GM18502 (cell line): Measurements from ENCODE around the gene LPP.

Experiments used
- ATAC-seq: cut with Tn5 transposase; IDR thresholded peaks from one replicate; pipeline ENCODE4 v1.9.1; 2021; ENCODE audit warnings: mild to moderate bottlenecking; ENCODE audit not compliant: unreplicated experiment, poor library complexity

LPP gene

DNA sequence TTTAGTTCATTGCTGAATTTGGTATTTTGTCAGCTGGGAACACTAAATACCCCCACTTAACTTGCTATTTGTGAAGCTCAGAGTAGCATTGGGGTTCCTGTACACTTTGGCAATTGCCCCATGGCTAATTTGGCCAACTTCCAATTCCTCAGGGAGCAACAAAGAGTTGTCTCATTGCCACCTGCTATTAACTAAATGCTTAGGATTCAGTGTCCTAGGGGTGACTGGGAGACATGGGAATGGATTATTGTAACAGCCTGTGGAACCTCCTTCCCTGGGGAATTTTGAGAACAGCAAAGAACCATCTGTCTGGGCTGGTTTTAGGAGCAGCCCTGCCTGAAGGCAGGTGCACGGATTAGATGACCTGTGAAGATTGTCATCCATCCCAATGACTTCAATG lies 580.4 kb downstream of the LPP start:
- no peak for ATAC-seq

GRCh38 chr3:188739511-188739910 lies 585.6 kb downstream of the LPP start:
- ATAC-seq = no peak

DNA sequence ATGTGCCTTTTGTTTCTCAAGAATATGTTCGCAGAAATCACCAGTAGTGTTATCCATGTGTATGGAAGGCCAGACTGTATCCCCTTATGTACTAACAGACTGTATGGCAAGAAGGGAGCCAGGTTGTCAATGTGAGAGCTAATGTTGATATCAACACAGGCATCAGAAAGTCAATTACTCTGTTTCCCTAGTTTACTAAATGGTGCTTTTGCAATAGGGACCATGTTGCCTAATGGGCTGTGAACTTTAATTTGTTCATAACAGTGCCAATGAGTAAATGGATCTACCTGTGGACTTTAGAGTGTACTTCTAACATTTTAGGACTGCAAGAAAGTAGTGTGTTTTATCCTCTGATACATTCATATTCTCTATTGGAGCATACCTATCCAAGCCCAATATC lies 586.1 kb downstream of the LPP start:
- no peak for ATAC-seq

GRCh38 chr3:188742755-188743550 lies 589.0 kb downstream of the LPP start:
- ATAC-seq = no peak

- no peak for ATAC-seq
Observed at GRCh38 chr3:188744166-188744565, 590.2 kb downstream of the LPP start.

GRCh38 chr3:188745031-188745430 lies 591.1 kb downstream of the LPP start:
- ATAC-seq = no peak

- no peak for ATAC-seq
Observed at GRCh38 chr3:188746291-188746783, 592.4 kb downstream of the LPP start.

- ATAC-seq = no peak
Observed at GRCh38 chr3:188747489-188747888, 593.5 kb downstream of the LPP start.

DNA sequence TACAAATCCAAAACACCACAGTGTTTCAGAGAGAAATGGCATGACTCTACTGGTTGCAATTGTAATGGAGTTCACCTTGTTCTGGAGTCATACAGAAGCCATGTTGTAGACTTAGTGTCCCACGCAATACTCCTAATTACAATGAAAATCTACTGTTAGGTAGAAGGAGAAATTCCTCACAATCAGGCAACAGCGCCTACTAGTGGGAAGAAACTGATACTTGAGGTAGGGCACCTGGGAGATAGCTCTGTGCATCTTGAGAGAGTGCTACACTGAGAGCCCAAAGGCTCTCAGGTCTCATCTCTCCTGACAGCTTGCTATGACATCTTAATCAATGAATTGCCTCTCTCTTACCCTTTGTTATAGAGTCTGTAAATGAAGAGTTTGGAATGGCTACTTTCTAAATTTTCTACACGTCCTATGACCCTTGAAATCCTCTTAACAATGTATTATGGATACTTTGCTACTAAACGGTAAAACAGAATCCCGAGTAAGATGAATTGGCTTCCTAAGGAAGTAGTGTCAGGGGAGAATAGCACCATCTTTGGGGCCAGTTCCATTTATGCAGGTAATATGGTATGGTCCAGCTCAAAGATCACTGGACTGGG lies 595.2 kb downstream of the LPP start:
- ATAC-seq = peak; percentile 48

GRCh38 chr3:188749830-188750229 lies 595.9 kb downstream of the LPP start:
- no peak for ATAC-seq

DNA sequence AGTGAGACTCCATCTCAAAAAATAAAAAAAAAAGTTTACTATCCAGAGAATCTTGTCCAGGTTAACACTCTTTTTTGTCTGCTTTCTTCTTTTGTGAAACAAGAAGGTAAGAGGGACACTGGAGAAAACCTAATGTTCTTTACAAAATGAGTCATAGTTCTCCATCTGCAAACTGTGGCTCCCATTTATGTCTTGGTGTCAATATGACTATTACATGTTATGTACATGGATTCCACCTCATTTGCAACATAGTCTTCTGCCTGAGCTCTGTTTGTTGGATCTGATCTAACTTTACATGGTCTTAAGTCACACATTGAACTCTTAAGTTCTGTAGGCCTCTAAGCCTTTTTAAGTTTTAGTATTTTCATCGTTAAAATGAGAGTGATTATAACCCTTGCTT lies 596.7 kb downstream of the LPP start:
- ATAC-seq = no peak

- ATAC-seq = peak; percentile 21
Observed at GRCh38 chr3:188752850-188753249, 598.9 kb downstream of the LPP start.

GRCh38 chr3:188754267-188754666 lies 600.3 kb downstream of the LPP start:
- ATAC-seq = peak; percentile 48

DNA sequence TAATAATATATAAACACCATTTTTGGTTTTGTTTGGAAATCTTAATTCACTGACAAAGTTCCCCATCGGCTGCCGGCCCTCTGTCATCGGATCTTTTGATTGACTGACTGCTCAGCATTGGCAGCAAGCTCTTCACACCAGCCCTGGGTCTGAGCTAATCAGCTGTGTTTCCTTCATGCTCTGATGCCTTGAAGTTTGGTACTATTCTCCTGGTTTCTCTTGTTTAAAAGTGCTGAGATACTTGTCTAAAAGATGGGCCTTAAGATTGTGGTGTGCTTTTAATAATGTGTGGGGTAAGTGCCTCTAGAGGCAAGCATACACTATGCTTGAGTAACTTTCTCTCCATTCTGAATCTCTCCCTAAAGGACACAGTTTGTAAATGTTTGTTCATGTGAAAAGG lies 602.3 kb downstream of the LPP start:
- no peak for ATAC-seq

DNA sequence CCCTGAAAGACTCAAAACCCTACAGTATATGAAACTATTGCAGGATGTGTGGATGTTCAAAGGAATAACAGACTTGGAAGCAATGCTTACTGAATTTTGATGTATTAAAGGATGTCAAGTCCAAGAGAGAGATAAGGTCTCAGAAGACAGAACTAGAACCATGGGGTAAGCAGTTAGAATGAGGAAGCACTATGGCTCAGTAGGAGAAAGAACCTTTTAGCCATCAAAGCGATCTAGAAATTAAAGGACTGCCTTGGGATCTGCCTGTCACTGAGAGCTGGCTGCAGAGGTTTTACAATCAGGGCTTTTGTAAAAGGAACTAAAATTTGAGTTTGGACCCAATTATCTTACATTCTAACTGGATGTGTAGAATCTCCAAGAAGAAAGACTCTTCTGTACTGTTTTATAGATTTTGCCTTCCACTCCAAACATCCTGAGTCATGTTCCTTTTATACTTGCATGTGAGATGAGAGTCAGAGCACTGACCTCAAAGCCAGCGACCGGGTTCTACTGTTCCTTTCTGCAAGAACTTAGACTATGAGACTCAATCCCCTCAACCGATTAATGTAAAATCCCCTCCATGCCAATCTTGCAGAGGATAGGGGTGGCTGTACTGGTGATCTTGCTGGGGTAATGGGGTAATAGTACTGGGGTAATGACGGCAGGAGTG lies 605.5 kb downstream of the LPP start:
- ATAC-seq = no peak

DNA sequence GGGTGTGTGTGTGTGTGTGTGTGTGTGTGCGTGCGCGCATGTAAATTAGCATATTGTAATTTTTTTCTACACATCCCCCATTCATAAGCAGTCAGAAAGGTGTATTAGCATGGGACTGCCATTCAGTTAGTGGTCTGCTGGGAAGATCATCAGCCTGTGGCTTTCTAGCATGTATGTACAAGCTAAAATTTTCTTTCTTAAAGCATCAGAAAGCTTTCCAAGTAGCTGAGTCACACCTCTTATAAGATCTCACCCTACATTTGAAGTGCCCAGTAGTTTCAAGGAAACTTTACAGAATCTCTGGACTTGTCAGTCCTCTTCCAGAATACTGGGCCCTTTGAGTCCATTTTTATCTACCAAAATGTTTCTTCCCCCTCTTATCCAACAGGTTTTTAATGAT lies 606.5 kb downstream of the LPP start:
- no peak for ATAC-seq

DNA sequence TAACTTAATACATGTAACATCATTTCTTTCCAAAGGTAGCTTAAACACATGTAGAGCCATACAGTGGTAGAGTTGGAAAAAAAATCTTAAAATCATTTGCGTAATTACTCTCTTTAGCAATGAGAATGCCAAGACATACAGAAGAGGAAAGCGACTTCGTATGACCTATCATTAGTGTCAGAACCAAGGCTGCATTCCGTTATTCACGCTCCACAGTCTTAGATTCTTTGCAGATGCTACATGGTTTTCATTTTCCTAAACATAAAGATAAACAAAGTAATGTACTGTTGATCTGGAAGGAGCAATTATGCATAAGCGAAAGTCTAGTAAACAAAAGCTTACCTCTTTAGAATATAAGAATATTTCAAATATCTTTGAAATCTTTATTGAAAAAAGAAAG lies 607.5 kb downstream of the LPP start:
- no peak for ATAC-seq

GRCh38 chr3:188761964-188762363 lies 608.0 kb downstream of the LPP start:
- no peak for ATAC-seq

- no peak for ATAC-seq
Observed at GRCh38 chr3:188764609-188765008, 610.7 kb downstream of the LPP start.

DNA sequence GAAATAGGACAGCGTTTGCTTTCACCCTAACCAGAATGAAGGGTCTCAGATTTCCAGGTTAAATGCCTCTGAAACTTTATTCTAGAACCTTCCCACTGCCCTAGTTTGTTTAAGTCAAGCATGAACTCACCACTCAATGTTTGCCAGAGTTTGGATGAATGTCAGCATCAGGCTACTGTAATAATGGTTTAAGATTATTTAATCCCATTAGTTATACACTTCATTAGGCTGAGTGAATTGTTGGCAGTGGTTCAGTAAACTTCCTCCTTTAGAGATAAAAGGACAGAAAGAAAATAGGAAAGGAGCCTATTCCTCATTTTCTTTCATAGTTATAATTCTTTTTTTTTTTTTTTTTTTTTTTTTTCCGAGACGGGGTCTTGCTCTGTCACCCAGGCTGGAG lies 615.9 kb downstream of the LPP start:
- ATAC-seq = no peak

GRCh38 chr3:188772886-188773285 lies 618.9 kb downstream of the LPP start:
- no peak for ATAC-seq
